Measurements from ENCODE around the gene SCIN.

The SCIN gene

GRCh38 chr7:12692035-12692434 is 121.5 kb downstream of the SCIN start:
- H3K4me3 ChIP-seq (replicated peaks in 1 of 2; ENCODE audit: low read depth in 2 of 2, low read length in 2 of 2) = no peak overlapping the region
- DNase-seq (ENCODE audit: low read depth in 2 of 2) = no peak
- TF ChIP-seq CTCF (IDR thresholded peaks at IDR 0.05; ENCODE audit: low read depth, low read length) = no peak

- no peak for DNase-seq (ENCODE audit: low read depth in 2 of 2)
- no peak overlapping the region for H3K4me3 ChIP-seq (replicated peaks in 1 of 2; ENCODE audit: low read depth in 2 of 2, low read length in 2 of 2)
- no peak for TF ChIP-seq CTCF (IDR thresholded peaks at IDR 0.05; ENCODE audit: low read depth, low read length)
Measured at GRCh38 chr7:12692479-12693259, 122.1 kb downstream of the SCIN start.

GRCh38 chr7:12694817-12695216 is 124.3 kb downstream of the SCIN start:
- TF ChIP-seq CTCF (IDR thresholded peaks at IDR 0.05; ENCODE audit: low read depth, low read length) = no peak
- no peak for DNase-seq (ENCODE audit: low read depth in 2 of 2)
- no peak overlapping the region for H3K4me3 ChIP-seq (replicated peaks in 1 of 2; ENCODE audit: low read depth in 2 of 2, low read length in 2 of 2)

- H3K4me3 ChIP-seq (replicated peaks in 1 of 2; ENCODE audit: low read depth in 2 of 2, low read length in 2 of 2) = no peak overlapping the region
- no peak for TF ChIP-seq CTCF (IDR thresholded peaks at IDR 0.05; ENCODE audit: low read depth, low read length)
- no peak for DNase-seq (ENCODE audit: low read depth in 2 of 2)
Measured at GRCh38 chr7:12695965-12696364, 125.4 kb downstream of the SCIN start.

- no peak for TF ChIP-seq CTCF (IDR thresholded peaks at IDR 0.05; ENCODE audit: low read depth, low read length)
- H3K4me3 ChIP-seq (replicated peaks in 1 of 2; ENCODE audit: low read depth in 2 of 2, low read length in 2 of 2) = no peak overlapping the region
- DNase-seq (ENCODE audit: low read depth in 2 of 2) = no peak
Measured at GRCh38 chr7:12699299-12699698, 128.8 kb downstream of the SCIN start.

- no peak for DNase-seq (ENCODE audit: low read depth in 2 of 2)
- H3K4me3 ChIP-seq (replicated peaks in 1 of 2; ENCODE audit: low read depth in 2 of 2, low read length in 2 of 2) = no peak overlapping the region
- no peak for TF ChIP-seq CTCF (IDR thresholded peaks at IDR 0.05; ENCODE audit: low read depth, low read length)
Measured at GRCh38 chr7:12701433-12701832, 130.9 kb downstream of the SCIN start.

- DNase-seq (ENCODE audit: low read depth in 2 of 2) = peak; percentile 65 to 72
- no peak overlapping the region for H3K4me3 ChIP-seq (replicated peaks in 1 of 2; ENCODE audit: low read depth in 2 of 2, low read length in 2 of 2)
- no peak for TF ChIP-seq CTCF (IDR thresholded peaks at IDR 0.05; ENCODE audit: low read depth, low read length)
Measured at GRCh38 chr7:12703881-12704280, 133.4 kb downstream of the SCIN start.
